Smooth muscle cell of the brain vasculature (primary cell): ENCODE results near the gene ATXN10.
"Not testable (repeated sequence)": the region's sequence is repeated elsewhere in the genome, so short reads cannot be mapped to it uniquely, and the experiment has no call there.

Experiments used
- DNase-seq: peaks from one replicate; pipeline ENCODE4 v3.0.0-alpha.2; 2012; ENCODE audit warnings: low read depth, low spot score

Gene ATXN10

DNA sequence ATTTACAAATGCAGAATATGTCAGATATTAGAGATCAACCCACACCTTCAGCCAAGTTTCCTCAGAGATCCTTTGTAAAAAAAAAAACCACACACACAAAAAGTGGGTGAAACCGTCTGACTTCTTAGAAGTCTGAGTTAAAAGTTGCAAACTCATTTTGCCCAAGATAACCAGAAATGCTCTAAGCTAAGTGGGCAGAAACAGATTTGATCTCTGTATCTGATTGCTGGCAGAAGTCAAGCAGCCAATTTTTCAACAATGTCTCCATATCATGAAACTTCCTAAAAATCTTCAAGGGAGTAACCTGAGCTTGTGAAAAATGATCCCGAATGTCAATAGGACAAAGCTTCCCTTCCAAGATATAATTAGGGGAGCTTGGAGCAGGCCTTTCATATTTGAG, 28.6 kb upstream of the ATXN10 start:
- no peak for DNase-seq

DNA sequence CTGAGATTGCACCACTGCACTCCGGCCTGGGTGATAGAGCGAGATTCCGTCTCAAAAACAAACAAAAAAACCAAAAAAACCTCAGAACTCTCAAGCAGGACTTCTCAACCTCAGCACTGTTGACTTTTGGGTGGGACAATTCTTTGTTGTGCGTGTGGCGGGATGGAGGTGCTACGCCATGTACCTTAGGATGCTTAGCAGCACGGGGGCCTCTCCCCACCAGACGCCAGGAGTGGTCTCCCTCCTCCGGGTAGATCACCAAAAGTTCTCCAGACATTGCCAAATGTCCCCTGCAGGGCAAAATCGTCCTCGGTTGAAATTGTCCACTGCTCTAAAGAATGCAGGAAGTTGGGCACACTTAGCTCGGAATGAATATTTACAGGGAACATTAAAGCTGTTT, 26.9 kb upstream of the ATXN10 start:
- no peak for DNase-seq

DNA sequence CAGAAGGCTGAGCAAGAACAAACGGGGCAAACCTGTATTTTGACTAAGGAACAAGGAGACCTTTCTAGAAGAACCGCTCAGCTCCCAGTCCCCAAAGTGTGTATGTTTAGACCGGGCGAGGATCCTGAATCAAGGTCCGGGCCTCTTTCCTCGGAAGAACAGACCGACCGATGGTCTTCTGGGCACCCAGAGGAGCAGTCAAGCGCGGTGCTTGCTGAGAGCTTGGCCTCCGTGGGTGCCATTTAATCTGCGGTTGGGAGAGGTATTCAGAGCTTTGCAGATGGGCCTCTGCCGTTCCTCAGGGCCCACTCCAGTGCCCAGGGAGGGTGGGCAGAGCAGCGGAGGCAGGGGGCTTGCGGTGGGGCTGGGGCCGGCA, 26.5 kb upstream of the ATXN10 start:
- DNase-seq = no peak

DNA sequence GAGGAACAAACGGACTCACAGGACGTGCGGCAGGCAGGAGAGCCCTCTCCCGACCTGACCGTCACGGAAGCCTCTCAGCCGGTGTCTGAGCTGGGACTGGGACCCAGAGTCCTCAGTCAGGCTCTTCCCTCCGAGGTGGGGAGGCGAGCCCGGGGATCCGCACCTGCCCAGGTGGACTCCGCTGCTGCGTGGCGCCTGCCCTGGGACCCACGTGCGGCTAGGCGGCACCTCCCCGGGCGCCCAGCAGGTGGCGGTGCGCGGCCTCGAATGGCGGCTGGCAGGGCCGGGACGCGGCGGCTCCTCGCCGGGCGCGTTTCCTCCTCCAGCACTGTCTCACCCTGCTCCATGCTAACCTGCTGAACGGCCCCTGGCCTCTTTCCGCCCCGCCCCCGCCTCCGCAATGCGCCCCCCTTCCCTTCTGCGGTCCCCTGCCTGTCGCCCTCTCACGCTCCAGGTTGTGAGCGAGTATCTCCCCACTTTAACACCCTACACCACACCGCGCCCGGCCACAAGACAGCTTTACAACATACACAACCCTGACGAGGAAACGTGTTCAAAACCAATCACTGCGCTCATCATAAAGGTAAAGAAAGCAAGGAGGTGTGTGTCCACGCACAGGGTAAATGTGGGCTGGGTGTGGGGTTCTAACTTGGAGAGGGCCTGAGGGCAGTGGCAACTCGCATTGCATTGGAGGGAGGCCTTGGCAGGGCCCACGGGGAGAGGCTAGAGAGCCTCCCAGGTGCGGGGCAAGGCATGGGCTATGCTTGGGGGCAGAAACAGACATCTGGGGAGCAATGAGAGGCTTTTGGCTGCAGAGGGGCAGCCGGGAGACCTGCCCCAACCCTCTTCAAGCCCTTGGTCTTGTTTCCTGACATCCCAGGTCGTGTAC, 25.9 kb upstream of the ATXN10 start:
- no peak for DNase-seq

DNA sequence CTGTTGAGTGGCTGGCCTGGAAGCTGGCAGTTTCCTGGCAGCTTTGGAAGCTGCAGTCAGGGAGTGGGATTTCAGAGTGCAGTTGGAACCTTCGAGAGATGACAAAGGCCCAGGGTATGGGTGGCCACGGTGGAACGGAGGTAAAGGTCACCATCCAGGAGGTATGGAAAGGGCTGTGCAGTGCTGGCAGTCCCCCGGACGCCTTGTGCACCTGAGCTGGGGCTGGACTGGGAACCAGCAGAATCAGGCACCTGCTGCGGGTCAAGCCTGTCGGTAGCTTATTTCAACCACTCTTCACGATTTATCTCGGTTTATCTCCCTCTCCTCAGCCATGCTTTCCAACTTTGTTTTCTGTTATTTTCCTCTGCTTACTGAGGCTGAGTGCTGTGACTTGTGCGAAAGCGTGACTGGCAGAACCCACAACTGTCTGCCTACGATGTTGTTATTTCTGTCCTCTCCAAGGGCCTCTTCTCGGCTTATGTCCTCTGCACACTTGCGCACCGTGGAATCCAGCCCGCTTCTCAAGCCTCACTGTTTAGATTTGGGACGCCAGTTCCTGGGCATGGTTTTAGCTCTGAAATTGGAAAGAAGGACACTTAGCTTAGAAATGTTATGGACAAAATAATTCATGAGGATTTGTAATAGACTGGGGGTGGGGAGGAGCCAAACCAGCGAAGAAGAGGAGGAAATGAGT, 24.0 kb upstream of the ATXN10 start:
- DNase-seq = no peak

DNA sequence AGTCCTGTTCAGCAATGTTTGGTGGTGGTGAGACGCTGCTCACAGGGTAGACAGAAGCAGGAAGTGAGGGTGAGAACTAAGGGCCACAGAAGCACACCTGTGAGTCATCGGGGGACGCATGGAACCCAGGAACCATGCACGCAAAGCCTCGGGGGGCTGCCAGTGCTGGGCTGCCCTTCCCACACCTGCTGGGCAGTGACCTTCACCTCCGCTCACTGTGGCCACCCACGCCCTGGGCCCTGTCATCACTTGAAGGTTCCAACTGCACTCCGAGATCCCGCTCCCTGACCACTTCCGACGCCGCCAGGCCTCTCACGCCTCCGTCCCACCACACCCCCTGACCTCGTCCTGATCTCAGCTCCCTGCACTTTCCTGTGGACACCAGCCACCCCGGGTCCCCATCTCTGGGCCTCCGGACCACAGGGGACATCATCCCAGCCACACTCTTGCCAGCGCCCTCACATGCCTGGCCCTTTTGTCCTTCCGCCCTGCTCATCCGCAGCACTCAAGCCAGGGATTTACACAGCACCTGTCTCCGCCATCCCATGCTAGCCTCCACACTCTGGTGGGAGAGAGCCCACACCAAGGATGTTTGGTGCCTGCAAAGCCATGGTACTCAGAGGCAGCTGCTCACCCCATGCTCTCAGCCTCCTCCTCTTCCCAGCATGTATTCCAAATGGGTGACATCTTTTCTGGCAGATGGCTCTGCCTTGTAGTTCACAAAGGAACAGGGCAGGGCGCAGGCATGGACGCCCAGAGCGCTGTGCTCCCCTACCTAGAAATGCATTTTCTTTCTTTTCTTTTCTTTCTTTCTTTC, 23.1 kb upstream of the ATXN10 start:
- DNase-seq = no peak

DNA sequence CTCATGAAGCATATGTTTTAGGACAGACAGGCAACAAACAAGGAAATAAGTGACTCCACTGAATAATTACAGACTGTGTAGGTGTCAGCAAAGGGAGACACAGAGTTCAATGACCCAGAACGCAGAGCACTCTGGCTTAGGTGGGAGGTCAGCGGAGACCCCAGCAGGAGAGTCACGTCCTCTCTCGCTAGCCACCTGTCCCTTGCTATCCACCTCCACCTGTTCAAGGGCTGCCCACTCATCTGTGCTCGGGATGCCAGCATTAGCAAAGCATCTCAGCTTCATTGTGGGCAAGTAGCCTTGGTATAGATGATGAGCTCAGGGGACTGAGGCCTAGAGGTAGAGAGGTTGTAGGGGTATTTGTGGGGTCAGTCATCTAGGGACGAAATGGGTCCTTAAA, 21.8 kb upstream of the ATXN10 start:
- no peak for DNase-seq

DNA sequence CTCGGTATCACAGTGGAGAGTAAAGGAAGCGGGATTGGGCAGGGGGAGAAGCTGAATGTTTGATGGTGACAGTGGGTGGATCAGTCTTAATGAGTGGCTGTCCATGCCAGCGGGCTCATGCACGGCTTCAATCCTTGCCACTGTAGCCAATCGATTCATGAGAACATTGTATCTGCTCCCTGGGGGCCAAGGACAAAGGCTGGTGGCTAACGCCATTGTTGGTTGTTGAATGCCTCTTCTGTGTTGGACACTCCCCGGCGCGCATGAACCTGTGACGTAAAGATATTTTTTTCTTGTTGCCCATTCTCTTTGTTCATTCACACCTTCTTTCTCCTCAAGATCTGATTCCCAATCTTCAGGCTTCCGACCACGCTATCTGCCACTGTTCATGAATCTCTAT, 20.9 kb upstream of the ATXN10 start:
- no peak for DNase-seq

DNA sequence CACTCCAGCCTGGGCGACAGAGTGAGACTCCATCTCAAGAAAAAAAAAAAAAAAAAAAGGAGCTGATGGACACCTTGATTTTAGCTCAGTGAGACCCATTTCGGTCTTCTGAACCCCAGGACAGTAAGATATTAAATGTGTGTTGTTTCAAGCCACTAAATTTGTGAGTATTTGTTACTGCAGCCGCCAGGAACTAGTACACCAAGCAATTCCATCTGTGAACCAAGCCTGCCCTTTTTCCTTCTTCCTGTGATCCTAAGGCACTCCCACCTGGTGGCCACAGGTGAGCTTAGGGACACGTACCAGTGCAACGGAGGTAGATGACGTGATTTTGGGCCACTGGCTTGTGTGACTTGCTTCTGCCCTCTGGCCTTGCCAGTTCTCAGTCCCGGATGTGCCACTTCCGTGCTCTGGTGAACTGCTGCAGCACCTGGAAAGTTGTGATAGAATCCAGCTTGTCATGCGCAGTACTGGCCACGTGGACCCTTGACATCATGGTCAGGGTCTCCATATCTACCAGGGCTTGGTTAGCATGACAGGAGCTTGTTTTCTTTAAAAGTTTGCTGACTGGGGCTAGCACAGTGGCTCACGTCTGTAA, 19.6 kb upstream of the ATXN10 start:
- no peak for DNase-seq

DNA sequence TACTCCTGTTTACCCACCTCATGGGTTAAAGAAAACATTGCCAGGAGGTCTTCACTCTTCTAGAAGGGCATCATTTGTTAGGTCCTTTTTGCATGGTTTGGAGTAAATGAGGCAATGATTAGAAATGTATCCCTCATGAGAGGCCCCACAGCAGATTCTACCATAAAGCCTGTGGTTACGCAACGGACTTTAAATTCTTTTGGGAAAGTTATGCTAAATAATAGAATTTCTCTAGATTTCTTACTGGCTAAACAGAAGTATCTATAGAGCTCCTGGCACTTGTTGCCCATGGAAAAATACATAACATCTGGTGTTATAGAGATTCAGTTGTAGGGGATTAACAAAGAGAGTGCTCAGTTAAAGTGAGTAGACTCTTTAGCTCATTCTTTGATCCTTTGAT, 15.1 kb upstream of the ATXN10 start:
- DNase-seq = no peak

DNA sequence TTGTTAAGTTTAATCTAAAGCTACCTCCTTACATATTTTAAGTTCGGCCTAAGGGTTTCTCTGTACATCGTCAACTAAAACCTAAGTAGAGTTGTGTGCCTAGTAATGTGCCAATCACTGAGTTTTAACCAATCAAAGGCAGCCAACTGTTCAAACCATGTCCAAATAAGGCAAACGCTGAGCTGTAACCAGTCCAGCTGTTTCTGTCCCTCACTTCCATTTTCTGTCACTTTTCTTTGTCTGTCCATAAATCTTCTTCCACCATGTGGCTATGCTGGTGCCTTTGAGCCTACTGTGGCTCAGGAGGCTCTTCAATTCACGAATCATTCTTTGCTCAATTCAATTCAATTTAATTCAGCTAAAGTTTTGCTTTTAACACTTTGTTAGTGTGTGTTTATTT, 13.9 kb upstream of the ATXN10 start:
- DNase-seq = no peak

DNA sequence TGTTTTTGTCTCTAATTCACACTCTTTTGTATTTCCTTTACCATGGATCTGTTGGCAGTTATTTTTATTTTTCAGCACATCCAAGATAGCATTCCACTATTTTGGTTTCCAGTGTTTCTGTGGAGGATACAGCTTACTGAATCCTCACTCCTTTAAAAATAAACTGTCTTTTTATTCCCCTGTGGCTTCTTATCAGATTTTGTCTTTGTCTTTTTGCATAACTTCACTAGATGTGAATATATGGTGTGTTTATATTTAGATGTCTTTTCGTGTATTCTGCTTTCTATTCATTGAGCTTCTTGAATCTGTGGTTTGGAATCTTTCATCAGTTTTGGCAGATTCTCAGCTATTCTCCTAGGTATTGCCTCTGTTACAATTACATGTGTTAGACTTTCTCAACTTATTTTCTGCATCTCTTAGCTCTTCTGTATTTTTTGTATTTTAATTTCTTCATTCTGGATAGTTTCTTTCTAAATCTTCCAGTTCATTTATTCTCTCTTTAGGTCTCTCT, 7.4 kb upstream of the ATXN10 start:
- DNase-seq = no peak

DNA sequence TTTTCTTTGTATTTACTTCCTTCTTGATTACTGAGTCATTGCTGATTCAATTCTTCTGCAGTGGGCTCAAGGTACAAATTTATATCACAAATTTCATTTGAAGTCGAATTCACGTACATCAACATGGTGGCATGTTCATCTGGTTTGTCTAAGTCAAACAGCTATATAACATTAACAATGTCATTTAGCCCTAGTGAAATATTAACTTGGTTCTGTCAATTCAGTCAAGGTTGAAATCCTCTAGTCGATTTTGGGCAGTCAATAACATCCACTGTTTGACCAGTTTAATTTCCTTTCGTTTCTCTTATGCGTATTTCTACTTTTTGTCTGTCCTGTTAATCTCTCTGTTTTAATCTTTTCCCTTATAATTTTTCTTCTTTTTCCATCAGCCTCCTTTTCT, 4.1 kb upstream of the ATXN10 start:
- DNase-seq = no peak

DNA sequence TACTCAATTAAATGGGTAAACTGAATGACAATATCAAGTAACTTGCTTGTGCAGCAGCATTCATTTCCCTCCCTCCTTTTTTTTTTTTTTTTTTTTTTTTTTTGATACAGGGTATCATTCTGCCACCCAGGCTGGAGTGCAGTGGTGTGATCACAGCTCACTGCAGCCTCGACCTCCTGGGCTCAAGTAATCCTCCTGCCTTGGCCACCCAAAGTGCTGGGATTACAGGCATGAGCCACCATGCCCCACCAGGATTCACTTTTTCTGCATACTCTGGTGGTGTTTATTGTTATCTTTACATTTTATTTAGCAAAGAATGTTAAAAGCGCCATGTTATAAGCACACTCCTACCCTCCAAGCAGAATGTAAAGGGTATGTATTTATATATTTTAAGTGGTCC, 1.3 kb upstream of the ATXN10 start:
- not testable (repeated sequence) for DNase-seq

DNA sequence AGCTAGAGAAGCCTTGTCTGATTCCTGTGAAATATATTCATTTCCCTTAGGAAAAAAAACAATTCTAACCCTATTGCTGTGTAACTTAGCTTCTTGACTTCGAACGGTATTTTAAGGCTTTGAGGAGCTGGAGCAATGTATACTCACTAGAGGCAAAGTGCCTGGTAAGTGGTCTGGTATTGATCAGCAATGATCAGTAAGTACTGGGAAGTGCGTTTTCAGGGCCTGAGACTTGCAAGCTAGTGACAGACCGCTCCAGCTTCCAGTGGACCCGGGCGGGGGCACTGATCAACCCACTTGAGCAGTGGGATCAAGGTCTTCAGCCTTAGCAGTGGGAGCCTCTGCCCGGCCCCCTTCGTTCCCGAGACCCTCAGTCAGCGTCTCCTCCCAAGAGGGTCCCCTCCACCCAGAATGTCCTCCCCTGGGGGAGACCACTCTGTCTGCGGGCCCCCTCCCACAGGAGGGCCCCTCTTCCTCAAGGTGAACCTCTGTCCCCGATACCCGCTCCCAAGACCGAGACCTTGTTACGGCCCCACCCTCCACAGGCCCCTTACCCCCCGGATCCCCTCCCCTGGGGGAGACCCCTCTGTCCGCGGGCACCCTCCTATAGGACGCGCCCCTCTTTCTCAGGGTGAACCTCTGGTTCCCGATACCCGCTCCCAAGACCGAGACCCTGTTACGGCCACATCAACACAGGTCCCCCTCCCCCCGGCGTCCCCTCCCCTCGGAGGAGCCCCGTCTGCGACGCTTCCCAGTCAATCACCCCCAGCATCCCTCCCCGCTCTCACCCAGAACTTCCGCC, 452 bp upstream of the ATXN10 start:
- DNase-seq = no peak

DNA sequence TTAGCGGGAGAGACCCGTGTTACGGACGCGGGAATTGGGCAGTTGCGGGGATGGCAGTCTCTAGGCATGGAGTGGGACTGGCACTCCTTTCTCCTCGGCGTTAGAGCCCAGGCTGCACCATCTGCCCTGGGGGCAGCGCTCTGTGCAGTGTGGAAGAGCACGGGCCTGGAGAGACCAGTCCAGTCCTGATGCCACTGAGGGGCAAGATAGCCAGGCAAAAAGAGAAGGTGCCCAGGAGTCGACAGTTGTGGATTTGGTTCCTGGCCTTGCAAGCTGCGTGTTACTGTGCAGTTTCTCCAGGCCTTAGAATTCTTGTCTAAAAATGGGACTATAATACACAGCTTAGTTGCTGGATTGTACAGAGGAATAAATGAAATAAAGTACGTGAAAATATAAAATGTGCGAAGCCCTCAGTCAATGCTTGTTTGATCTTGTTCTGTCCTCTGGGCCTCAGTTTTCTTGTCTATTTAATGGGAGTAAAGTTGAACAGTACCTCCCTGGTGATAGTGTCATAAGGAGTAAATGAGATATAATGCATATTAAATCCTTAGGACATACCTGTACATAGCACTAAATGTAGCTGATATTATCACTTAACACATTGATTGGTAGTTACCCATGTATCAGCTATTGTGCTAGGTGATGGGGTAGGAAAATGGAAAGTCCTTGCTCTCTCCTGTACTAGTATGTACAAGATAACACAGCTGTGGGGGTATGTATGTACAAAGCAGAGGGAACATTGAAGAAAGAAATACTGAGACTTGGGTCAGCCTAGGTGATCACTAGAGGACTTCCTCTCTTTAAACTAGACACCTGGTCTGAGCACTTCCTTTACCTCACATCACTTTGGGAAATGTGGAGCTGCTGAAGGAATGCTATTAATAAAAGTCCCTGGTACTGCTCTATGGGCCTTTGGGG, 1.2 kb downstream of the ATXN10 start:
- no peak for DNase-seq

DNA sequence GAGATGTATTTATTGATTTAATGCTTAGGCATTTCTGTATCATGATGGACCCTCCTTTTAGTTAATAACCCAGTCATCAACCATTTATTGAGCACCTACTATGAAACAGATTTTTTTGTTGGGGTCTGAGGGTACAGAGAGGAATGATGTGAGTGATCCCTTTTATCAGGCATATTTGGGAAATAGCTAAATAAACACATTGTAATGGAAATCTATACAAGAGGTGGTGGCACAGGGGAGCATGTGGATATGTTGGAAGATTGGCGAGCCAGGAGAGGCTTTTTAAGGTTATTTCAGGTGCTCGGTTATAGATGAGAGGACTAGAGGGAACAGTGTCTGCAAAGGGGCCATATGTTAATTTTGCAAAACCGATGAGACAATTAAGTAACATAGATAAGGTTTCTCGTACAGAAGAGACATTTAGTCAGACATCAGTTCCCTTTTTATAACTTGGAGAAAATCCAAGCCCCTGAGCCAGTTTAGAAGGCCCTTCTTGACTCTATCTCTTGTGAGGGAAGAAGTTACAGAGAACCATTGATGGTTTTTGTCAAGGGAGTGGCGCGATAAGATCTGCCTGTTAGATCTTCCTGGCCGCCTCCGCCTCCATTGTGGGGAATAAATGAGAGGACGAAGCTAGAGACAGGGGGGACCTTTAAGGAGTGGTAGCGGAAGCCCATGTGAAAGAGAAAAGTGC, 2.0 kb downstream of the ATXN10 start:
- DNase-seq = no peak

DNA sequence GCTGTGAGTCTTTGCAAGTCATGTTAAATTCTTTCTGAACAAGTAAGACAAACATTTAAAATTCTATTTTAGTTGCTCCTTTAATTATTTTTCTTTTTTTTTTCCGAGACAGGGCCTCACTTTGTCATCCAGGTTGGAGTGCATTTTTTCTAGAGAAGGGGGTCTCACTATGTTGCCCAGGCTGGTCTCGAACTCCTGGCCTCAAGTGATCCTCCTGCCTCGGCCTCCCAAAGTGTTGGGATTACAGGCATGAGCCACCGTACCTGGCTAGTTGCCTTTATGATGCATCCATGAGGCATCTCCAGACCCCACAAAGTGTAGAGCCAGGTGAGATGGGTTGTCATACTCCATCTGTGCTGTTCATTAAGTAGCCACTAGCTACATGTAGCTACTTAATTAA, 4.4 kb downstream of the ATXN10 start:
- DNase-seq = no peak

DNA sequence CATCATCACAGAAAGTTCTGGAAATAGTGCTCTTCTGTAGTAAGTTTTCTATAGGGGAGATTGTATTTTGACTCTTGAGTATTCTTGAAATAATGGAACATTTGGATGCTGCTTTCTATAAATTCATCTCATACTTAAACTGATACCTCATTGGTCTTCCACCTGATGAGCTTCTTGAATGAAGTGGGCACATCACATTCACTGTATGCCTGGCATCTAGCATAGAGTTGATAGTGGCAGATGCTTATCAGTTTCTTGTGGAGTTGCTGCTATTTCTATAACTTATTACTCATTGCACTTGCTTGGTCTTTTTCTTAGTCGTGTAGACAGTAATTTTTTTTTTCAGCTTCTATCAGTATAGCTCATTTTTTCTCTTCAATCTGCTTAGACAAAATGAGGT, 5.4 kb downstream of the ATXN10 start:
- no peak for DNase-seq
